Lower lobe of right lung (tissue), 2 donors: ENCODE measurements around the gene OSBPL7. TPM values are rescaled to one million over a fixed set of nuclear protein-coding genes. Genes with fewer than 3 reads are reported as not detected.

ENCODE experiments used
- ATAC-seq, 2 donors: fragments of 200-7000 bp; cut with Tn5 transposase; one replicate each; pipeline ENCODE4 v1.9.1; 2020 to 2022; ENCODE audit warnings: mild to moderate bottlenecking in 2 of 2, moderate library complexity in 2 of 2
- DNase-seq: peaks from one replicate; pipeline ENCODE4 v3.0.0-alpha.2; 2020
- H3K27ac ChIP-seq: fragments of 200-600 bp; one replicate; pipeline ENCODE4 v1.8.0; 2022
- H3K27me3 ChIP-seq: fragments of 200-600 bp; one replicate; pipeline ENCODE4 v1.8.0; 2022; ENCODE audit warnings: low read depth
- H3K36me3 ChIP-seq: fragments of 200-600 bp; one replicate; pipeline ENCODE4 v1.8.0; 2022; ENCODE audit warnings: mild to moderate bottlenecking
- H3K4me1 ChIP-seq: fragments of 200-600 bp; one replicate; pipeline ENCODE4 v1.8.0; 2022
- H3K4me3 ChIP-seq: fragments of 200-600 bp; one replicate; pipeline ENCODE4 v1.8.0; 2022; ENCODE audit warnings: mild to moderate bottlenecking
- H3K9me3 ChIP-seq: fragments of 200-600 bp; one replicate; pipeline ENCODE4 v1.8.0; 2022
- CTCF ChIP-seq: fragments of 200-600 bp; IDR thresholded peaks from one replicate; pipeline ENCODE4 v1.8.0; 2022; ENCODE audit warnings: antibody characterized with exemption, mild to moderate bottlenecking
- intact Hi-C: fragments of 100-400 bp; cut with DNase I; formaldehyde crosslinking; loops from one replicate; pipeline ENCODE4 v1.11.0; 2022
- total RNA-seq: library from RNA; stranded (reverse); fragmentation: NEBNext Ultra II Directional; extraction: Animal tissue kit (Norgen Biotek cat#: 25700); gene quantifications from one replicate; pipeline ENCODE4 v1.2.1, GENCODE V29; 2021
- donor health status: DM: no; HTN: yes; CAD: no; lungs with severe emphysema.

The OSBPL7 gene
- total RNA-seq, 1 donor from 2014 or later = 15.0 TPM

- intact Hi-C loops = loop anchor here (5.0 kb wide), 1 partner anchor 51 kb away; no protein-coding TSS in a partner anchor
- DNase-seq (no peak), ATAC-seq (no peak)
- peaks cover 67% of the 10 kb centered on the region for H3K4me1 ChIP-seq
- H3K4me3 ChIP-seq = peak overlapping the region; percentile 99
- H3K27me3 ChIP-seq = peaks cover 27% of the 10 kb centered on the region
- H3K27ac ChIP-seq = peak overlapping the region; percentile 75
- H3K36me3 ChIP-seq = peaks cover 15% of the 10 kb centered on the region
- no peak for TF ChIP-seq CTCF
- H3K9me3 ChIP-seq = no peaks in the 10 kb centered on the region
Observed at GRCh38 chr17:47841488-47842291, 20.1 kb upstream of the OSBPL7 start.

GRCh38 chr17:47840742-47841487 is 19.3 kb upstream of the OSBPL7 start, which contains the start of gene SCRN2:
Gene SCRN2, minus strand, starts transcription at chr17:47841273. Its CDS starts 430 bp downstream, at chr17:47840843.
- intact Hi-C loops = loop anchor here (5.0 kb wide), 1 partner anchor 51 kb away; no protein-coding TSS in a partner anchor
- peak; percentile 97 for TF ChIP-seq CTCF
- peaks cover 65% of the 10 kb centered on the region for H3K4me1 ChIP-seq

GRCh38 chr17:47840001-47840741 is 18.6 kb upstream of the OSBPL7 start:
- H3K9me3 ChIP-seq = no peaks in the 10 kb centered on the region
- peak overlapping the region; percentile 75 for H3K27ac ChIP-seq
- no peak for TF ChIP-seq CTCF
- intact Hi-C loops = loop anchor here (5.0 kb wide), 1 partner anchor 52 kb away; no protein-coding TSS in a partner anchor
- no peak for DNase-seq
- H3K4me1 ChIP-seq = peaks cover 57% of the 10 kb centered on the region
- peaks cover 12% of the 10 kb centered on the region for H3K27me3 ChIP-seq
- peak overlapping the region; percentile 99 for H3K4me3 ChIP-seq
- H3K36me3 ChIP-seq = peaks cover 30% of the 10 kb centered on the region
- ATAC-seq = no peak

More at GRCh38 chr17:47840742-47841487, 19.3 kb upstream of the OSBPL7 start, which contains the start of gene SCRN2:
- Histone ChIP-seq H3K27ac (peak within 1 kb of the TSS; percentile 75), H3K9me3 (no peaks in the 10 kb centered on the region), H3K36me3 (peaks cover 22% of the 10 kb centered on the region), H3K4me3 (peak within 1 kb of the TSS; percentile 99), H3K27me3 (peaks cover 19% of the 10 kb centered on the region)
- ATAC-seq (peak; percentile 95 to 97), DNase-seq (peak; percentile 94)

GRCh38 chr17:47839071-47839470 is 17.5 kb upstream of the OSBPL7 start:
- DNase-seq = no peak
- Histone ChIP-seq H3K36me3 (peaks cover 30% of the 10 kb centered on the region), H3K4me3 (no peak overlapping the region), H3K9me3 (no peaks in the 10 kb centered on the region), H3K27ac (no peak overlapping the region), H3K4me1 (peaks cover 51% of the 10 kb centered on the region), H3K27me3 (peaks cover under 1% of the 10 kb centered on the region)
- no peak for ATAC-seq
- intact Hi-C loops = no loop called here
- no peak for TF ChIP-seq CTCF

- Histone ChIP-seq H3K27me3 (no peaks in the 10 kb centered on the region), H3K36me3 (peaks cover 30% of the 10 kb centered on the region), H3K9me3 (no peaks in the 10 kb centered on the region), H3K27ac (no peak overlapping the region), H3K4me1 (peaks cover 47% of the 10 kb centered on the region), H3K4me3 (no peak overlapping the region)
- DNase-seq = no peak
- intact Hi-C loops = no loop called here
- no peak for TF ChIP-seq CTCF
- no peak for ATAC-seq
Observed at GRCh38 chr17:47838636-47839035, 17.0 kb upstream of the OSBPL7 start.
